Astrocyte (in vitro differentiated cells and primary cell): Measurements from ENCODE around the gene ZNF280C. TPM values are rescaled to one million over a fixed set of nuclear protein-coding genes. Genes with fewer than 3 reads are reported as not detected.

Experiments
- DNase-seq: peaks from one replicate; pipeline ENCODE4 v3.0.0-alpha.2; 2010; ENCODE audit warnings: low read depth
- FAIRE-seq: peaks from 2 replicates; lab custom pipeline; 2011; peaks lifted over from hg19 to GRCh38; lab: Jason Lieb, UNC
- H2AFZ ChIP-seq: 2 replicates; pipeline ENCODE4 v1.6.0; 2012; ENCODE audit warnings: low read depth, low read length, inconsistent platforms
- H3K27ac ChIP-seq: 2 replicates; pipeline ENCODE4 v1.5.1; 2011; ENCODE audit warnings: low read depth, low read length, inconsistent platforms
- H3K27me3 ChIP-seq: 2 replicates; pipeline ENCODE4 v1.6.0; 2011; ENCODE audit warnings: low read length, inconsistent platforms; ENCODE audit not compliant: insufficient read depth
- H3K36me3 ChIP-seq: 2 replicates; pipeline ENCODE4 v1.5.1; 2011; ENCODE audit warnings: low read length, inconsistent platforms; ENCODE audit not compliant: insufficient read depth
- H3K4me1 ChIP-seq: 2 replicates; pipeline ENCODE4 v1.5.1; 2011; ENCODE audit warnings: low read length, inconsistent platforms; ENCODE audit not compliant: insufficient read depth
- H3K4me2 ChIP-seq: 2 replicates; pipeline ENCODE4 v1.6.0; 2012; ENCODE audit warnings: low read length, inconsistent platforms
- H3K4me3 ChIP-seq: 2 replicates; pipeline ENCODE4 v1.5.1; 2011; ENCODE audit warnings: low read depth, mild to moderate bottlenecking, low read length, inconsistent platforms; ENCODE audit not compliant: insufficient read depth
- H3K79me2 ChIP-seq: 2 replicates; pipeline ENCODE4 v1.6.0; 2012; ENCODE audit warnings: mild to moderate bottlenecking, low read length, inconsistent platforms; ENCODE audit not compliant: insufficient read depth
- H3K9ac ChIP-seq: 2 replicates; pipeline ENCODE4 v1.6.0; 2012; ENCODE audit warnings: mild to moderate bottlenecking, low read length, inconsistent platforms
- H3K9me3 ChIP-seq: 2 replicates; pipeline ENCODE4 v1.5.1; 2012; ENCODE audit warnings: low read depth, mild to moderate bottlenecking, low read length, inconsistent platforms; ENCODE audit not compliant: insufficient read depth
- H4K20me1 ChIP-seq: 2 replicates; pipeline ENCODE4 v1.6.0; 2012; ENCODE audit warnings: low read length, inconsistent platforms; ENCODE audit not compliant: insufficient read depth
- H3K27ac Mint-ChIP-seq: one replicate; pipeline ENCODE4 v1.8.0; 2021; ENCODE audit warnings: mild to moderate bottlenecking, mixed read lengths; ENCODE audit not compliant: unreplicated experiment
- H3K27me3 Mint-ChIP-seq: one replicate; pipeline ENCODE4 v1.8.0; 2021; ENCODE audit warnings: low read depth, mixed read lengths; ENCODE audit not compliant: unreplicated experiment
- H3K36me3 Mint-ChIP-seq: one replicate; pipeline ENCODE4 v1.8.0; 2021; ENCODE audit warnings: low read depth, mixed read lengths; ENCODE audit not compliant: unreplicated experiment
- H3K4me1 Mint-ChIP-seq: one replicate; pipeline ENCODE4 v1.8.0; 2021; ENCODE audit warnings: low read depth, mixed read lengths; ENCODE audit not compliant: unreplicated experiment
- H3K4me3 Mint-ChIP-seq: one replicate; pipeline ENCODE4 v1.8.0; 2021; ENCODE audit warnings: mild to moderate bottlenecking, moderate library complexity, mixed read lengths; ENCODE audit not compliant: unreplicated experiment
- H3K9me3 Mint-ChIP-seq: one replicate; pipeline ENCODE4 v1.8.0; 2021; ENCODE audit warnings: mild to moderate bottlenecking, mixed read lengths; ENCODE audit not compliant: unreplicated experiment
- EZH2 ChIP-seq: IDR thresholded peaks from 2 replicates; pipeline ENCODE4 v1.6.1; 2012; ENCODE audit warnings: mild to moderate bottlenecking, low read length, inconsistent platforms; ENCODE audit not compliant: insufficient read depth
- total RNA-seq: library from RNA; stranded (reverse); gene quantifications from 2 replicates; pipeline ENCODE4 v1.2.1, GENCODE V29; 2021
- TF ChIP-seq, protein P1 (sequence below): IDR thresholded peaks from 2 replicates; pipeline ENCODE4 v1.5.1; 2011; ENCODE audit warnings: low read depth, mild to moderate bottlenecking, inconsistent platforms, low read length, moderate library complexity; ENCODE audit not compliant: insufficient read depth

Gene ZNF280C
- total RNA-seq, 1 donor from 2014 or later: 7.8 TPM

DNA sequence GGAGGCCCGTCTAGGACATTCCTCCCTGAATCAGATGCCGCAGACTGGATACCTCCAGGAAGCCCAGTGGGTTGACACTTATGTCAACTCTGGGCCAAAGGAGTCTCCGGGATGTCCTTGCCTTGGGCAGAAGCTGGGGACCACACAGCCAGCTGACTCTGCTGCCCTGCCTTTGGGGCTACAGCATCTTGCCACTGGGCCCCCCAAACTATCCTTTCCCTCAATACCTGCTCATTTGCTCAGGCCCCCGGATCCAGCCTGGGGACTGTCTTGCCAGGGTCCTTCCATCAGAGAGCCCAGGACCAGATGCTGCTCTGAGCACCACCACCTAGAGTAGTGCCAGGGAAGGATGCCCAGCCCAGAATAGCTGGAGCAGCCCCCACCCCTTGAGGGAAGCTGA is 77.9 kb downstream of the ZNF280C start:
- no peaks in the 10 kb centered on the region for H3K36me3 ChIP-seq
- no peaks in the 10 kb centered on the region for H3K27me3 ChIP-seq
- no peak overlapping the region for H3K4me2 ChIP-seq
- H3K79me2 ChIP-seq: no peaks in the 10 kb centered on the region
- H3K4me1 ChIP-seq: no peaks in the 10 kb centered on the region
- no peaks in the 10 kb centered on the region for H4K20me1 ChIP-seq
- FAIRE-seq (no peak), DNase-seq (no peak)
- Mint-ChIP-seq H3K9me3 (no peaks in the 10 kb centered on the region), H3K4me1 (no peaks in the 10 kb centered on the region), H3K36me3 (no peaks in the 10 kb centered on the region), H3K27me3 (peaks cover 2% of the 10 kb centered on the region), H3K27ac (no peak overlapping the region), H3K4me3 (no peak overlapping the region)
- TF ChIP-seq, protein P1, sequence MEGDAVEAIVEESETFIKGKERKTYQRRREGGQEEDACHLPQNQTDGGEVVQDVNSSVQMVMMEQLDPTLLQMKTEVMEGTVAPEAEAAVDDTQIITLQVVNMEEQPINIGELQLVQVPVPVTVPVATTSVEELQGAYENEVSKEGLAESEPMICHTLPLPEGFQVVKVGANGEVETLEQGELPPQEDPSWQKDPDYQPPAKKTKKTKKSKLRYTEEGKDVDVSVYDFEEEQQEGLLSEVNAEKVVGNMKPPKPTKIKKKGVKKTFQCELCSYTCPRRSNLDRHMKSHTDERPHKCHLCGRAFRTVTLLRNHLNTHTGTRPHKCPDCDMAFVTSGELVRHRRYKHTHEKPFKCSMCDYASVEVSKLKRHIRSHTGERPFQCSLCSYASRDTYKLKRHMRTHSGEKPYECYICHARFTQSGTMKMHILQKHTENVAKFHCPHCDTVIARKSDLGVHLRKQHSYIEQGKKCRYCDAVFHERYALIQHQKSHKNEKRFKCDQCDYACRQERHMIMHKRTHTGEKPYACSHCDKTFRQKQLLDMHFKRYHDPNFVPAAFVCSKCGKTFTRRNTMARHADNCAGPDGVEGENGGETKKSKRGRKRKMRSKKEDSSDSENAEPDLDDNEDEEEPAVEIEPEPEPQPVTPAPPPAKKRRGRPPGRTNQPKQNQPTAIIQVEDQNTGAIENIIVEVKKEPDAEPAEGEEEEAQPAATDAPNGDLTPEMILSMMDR: no peak
- TF ChIP-seq EZH2: no peak
- no peak overlapping the region for H3K9ac ChIP-seq
- H2AFZ ChIP-seq: no peak overlapping the region
- H3K9me3 ChIP-seq: no peaks in the 10 kb centered on the region
- H3K27ac ChIP-seq: no peak overlapping the region
- H3K4me3 ChIP-seq: no peak overlapping the region

DNA sequence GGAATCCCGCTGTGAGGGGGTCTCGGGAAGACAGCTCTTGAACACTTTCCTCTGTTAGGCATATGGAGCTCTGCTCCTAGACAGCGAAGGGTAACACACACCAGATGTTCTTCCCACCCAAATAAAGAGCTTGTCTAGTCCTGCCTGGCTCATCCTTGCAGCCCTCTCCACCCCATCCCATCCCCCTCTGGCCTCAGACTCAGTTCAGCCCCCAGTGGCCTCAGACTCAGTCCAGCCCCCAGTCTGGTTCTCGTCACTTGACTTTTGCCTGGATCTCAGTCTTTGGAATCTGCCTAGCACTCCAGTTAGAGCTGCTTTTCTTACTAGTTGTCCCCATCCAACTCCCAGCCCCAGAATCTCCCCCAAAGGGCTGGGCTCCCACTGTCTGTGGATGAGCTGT is 82.0 kb downstream of the ZNF280C start:
- Histone ChIP-seq H3K27me3 (no peaks in the 10 kb centered on the region), H3K9me3 (no peaks in the 10 kb centered on the region), H3K4me1 (no peaks in the 10 kb centered on the region), H3K4me3 (no peak overlapping the region), H3K9ac (no peak overlapping the region), H3K27ac (no peak overlapping the region), H3K79me2 (no peaks in the 10 kb centered on the region), H4K20me1 (no peaks in the 10 kb centered on the region), H3K4me2 (no peak overlapping the region), H2AFZ (no peak overlapping the region), H3K36me3 (no peaks in the 10 kb centered on the region)
- FAIRE-seq (no peak), DNase-seq (no peak)
- no peaks in the 10 kb centered on the region for H3K36me3 Mint-ChIP-seq
- H3K4me1 Mint-ChIP-seq: peaks cover 4% of the 10 kb centered on the region
- H3K9me3 Mint-ChIP-seq: no peaks in the 10 kb centered on the region
- H3K27me3 Mint-ChIP-seq: no peaks in the 10 kb centered on the region
- no peak overlapping the region for H3K4me3 Mint-ChIP-seq
- TF ChIP-seq EZH2: no peak
- TF ChIP-seq, protein P1: no peak
- H3K27ac Mint-ChIP-seq: no peak overlapping the region

DNA sequence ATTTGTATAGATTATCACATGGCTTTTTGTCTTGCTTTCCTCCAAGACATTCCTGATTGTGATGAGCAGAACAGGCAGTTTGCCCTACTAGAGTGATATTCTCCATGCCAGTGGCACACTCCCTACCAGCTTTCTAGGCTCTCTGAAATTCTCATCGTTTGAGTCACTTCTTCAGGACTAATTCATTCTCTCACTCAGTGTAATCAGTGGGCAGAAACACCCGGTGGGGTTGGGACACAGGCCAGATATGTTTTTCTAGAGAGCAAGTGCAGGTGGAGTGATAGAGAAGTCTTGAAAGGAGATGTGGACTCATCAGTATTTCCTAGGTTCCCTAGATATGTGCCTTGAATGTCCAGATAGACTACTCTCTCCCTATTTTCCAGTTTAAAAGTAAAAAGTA is 83.8 kb downstream of the ZNF280C start:
- no peaks in the 10 kb centered on the region for H3K9me3 Mint-ChIP-seq
- DNase-seq: no peak
- Histone ChIP-seq H4K20me1 (no peaks in the 10 kb centered on the region), H3K36me3 (no peaks in the 10 kb centered on the region), H3K4me1 (no peaks in the 10 kb centered on the region), H3K4me2 (no peak overlapping the region), H2AFZ (no peak overlapping the region), H3K27ac (no peak overlapping the region), H3K9ac (no peak overlapping the region), H3K4me3 (no peak overlapping the region), H3K79me2 (no peaks in the 10 kb centered on the region), H3K27me3 (no peaks in the 10 kb centered on the region), H3K9me3 (no peaks in the 10 kb centered on the region)
- TF ChIP-seq EZH2: no peak
- TF ChIP-seq, protein P1: no peak
- H3K4me3 Mint-ChIP-seq: no peak overlapping the region
- peaks cover 5% of the 10 kb centered on the region for H3K4me1 Mint-ChIP-seq
- peaks cover under 1% of the 10 kb centered on the region for H3K27me3 Mint-ChIP-seq
- H3K36me3 Mint-ChIP-seq: no peaks in the 10 kb centered on the region
- H3K27ac Mint-ChIP-seq: no peak overlapping the region
- FAIRE-seq: no peak
